Renal cortical epithelial cell (primary cell): ENCODE measurements around the gene DDIAS. TPM values are rescaled to one million over a fixed set of nuclear protein-coding genes. Genes with fewer than 3 reads are reported as not detected.

ENCODE experiments used
- DNase-seq: peaks from one replicate; pipeline ENCODE4 v3.0.0-alpha.2; 2011; ENCODE audit warnings: low read depth
- total RNA-seq: library from RNA; depleted of rRNA; stranded (reverse); fragments of >200 nt; gene quantifications from 2 replicates; pipeline ENCODE4 v1.2.3, GENCODE V29; 2014

Gene DDIAS
- total RNA-seq, 1 donor from 2014 or later: 0.99 TPM

GRCh38 chr11:82972103-82972502 is 70.6 kb downstream of the DDIAS start:
- DNase-seq: no peak

- DNase-seq: no peak
Measured at GRCh38 chr11:82974135-82974534, 72.6 kb downstream of the DDIAS start.

DNA sequence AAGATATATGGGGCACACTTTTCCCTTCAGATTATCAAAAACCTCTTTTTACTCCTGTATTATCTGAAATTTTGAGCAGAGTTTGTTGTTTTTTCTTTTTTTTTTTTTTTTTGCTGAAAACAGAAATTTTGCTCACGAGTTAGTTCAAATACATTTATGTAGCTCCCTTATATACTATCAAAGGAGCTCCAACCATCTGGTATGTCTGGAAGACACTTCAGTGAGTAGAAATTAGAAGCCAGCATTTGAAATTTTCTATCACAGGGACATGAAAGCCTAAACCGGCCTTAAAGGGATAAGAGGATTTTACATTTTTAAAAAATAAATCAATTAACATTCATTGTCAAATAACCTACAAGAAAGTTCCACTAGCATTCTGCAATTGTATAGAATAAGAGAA is 73.3 kb downstream of the DDIAS start:
- DNase-seq: no peak

- DNase-seq: no peak
Measured at GRCh38 chr11:82975882-82976281, 74.3 kb downstream of the DDIAS start.

DNA sequence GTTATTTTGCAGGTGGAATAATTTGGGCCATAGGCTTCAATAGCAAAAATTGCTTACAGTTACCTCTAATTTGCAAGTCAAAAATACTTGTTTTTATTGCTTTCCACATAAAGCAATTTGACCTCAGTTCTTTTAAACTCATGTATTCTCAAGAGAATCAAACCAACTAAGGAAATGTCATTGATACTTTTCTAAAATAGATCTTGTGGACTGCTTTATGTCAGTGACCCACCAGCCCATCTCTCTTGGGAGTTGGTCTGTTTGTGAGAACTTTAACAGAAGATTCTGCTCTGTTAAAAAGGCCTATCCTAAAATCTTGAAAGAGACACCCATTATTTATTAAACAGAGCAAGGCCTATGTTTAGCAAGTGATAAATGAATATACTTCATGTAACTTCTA is 75.2 kb downstream of the DDIAS start:
- no peak for DNase-seq

- peak; percentile 84 for DNase-seq
Measured at GRCh38 chr11:82978422-82979099, 77.0 kb downstream of the DDIAS start.

DNA sequence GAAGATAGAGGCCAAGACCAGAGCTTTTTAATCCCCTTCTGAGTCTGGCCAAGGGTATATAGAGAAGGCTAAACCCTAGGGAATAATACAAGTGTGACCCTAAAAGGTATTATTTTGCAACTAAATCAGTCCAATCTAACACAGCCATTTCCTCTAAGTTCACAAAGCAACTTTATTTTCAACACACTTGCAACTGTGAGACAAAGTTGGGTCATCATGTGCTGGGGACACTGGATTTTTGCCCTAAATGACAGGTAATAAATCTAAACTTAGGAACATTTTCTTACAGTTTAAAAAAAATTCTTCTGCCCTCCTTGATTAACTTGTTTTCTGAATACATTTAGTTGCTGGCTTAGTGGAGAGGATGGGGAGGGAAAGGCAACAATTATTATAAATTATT is 78.3 kb downstream of the DDIAS start:
- no peak for DNase-seq

DNA sequence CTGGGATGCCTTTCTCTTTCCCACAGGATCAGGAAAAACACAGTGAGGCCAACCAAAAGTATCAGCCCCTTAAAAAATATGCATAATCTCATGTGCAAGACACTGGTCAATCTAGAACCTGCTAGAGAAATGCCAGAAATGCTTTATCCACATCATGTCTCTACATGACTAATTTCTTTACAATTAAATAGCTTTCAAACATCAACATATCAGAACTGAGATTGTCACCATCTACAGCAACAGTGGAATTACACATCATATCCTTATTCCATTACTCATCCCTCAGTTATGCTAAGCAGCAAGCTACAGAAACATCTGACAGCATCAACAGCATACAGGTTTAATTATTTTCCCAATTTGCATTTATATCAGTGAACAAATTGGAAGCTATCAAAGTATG is 78.8 kb downstream of the DDIAS start:
- peak; percentile 87 for DNase-seq

DNA sequence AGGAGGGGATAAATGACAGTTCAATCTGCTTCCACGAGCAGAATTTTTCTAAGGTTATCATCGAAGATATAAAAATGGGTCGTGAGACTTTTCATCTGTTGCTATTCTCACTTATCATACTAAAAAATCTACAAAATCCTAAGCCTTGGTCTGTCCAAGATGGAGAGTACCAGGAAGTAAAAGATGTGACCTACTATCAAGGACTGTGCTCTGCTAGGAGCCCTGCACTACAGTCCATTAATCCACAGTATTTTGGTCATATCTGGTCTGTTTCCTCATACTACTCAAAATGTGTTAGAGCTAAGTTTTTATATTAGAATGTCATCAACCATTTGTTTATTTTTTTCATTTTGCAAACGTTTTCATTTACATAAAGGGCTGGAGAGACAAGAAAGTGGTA is 79.4 kb downstream of the DDIAS start:
- no peak for DNase-seq

GRCh38 chr11:82981852-82982251 is 80.3 kb downstream of the DDIAS start:
- DNase-seq: no peak

Other genes with a start within 250 kb of the DDIAS start
- 0.10 TPM in 1 of 2 replicates, not detected in the other for gene FAM181B, start 167.9 kb upstream of the DDIAS start, total RNA-seq
- 32.1 and 79.7 TPM in 2 replicates for gene PRCP, start 1.3 kb upstream of the DDIAS start, total RNA-seq
- 8.3 and 24.0 TPM in 2 replicates for gene RAB30, start 170.2 kb downstream of the DDIAS start, total RNA-seq